ENCODE data around the gene GALNTL6. TPM values are rescaled to one million over a fixed set of nuclear protein-coding genes. Genes with fewer than 3 reads are reported as not detected.

GALNTL6 gene
- total and polyA plus RNA-seq, 2 donors (not counting 1 experiment from before 2014, with no cell fraction given), result 0.99 to 1.1 TPM

- CTCF ChIA-PET, result no interaction called here
- no peaks in the 10 kb centered on the region for H4K20me1 ChIP-seq (ENCODE audit: control insufficient read depth, insufficient read depth, low read length, poor library complexity, severe bottlenecking)
Measured at GRCh38 chr4:173051232-173051631, 1238.0 kb downstream of the GALNTL6 start.

GRCh38 chr4:173051716-173052115 lies 1238.5 kb downstream of the GALNTL6 start:
- Mint-ChIP-seq H3K27ac (no peak overlapping the region), H3K4me3 (no peak overlapping the region), H3K4me1 (no peaks in the 10 kb centered on the region), H3K27me3 (peaks cover 15% of the 10 kb centered on the region), H3K9me3 (ENCODE audit: insufficient read depth) (no peaks in the 10 kb centered on the region)
- no peak for DNase-seq
- H3K27ac ChIP-seq (ENCODE audit: low read length in 2 of 2), result no peak overlapping the region
- no peak overlapping the region for H2AFZ ChIP-seq (ENCODE audit: insufficient read depth, low read depth, low read length, poor library complexity, severe bottlenecking)
- no CpG with 5 or more reads among the region's 9 CpGs for WGBS (ENCODE audit: insufficient coverage)
- no peak overlapping the region for H3K9ac ChIP-seq (ENCODE audit: low read length)
- CTCF ChIA-PET, result no interaction called here
- no peaks in the 10 kb centered on the region for H3K4me1 ChIP-seq (ENCODE audit: control insufficient read depth in 2 of 2, insufficient read depth in 2 of 2, low read length in 2 of 2)
- POLR2A ChIA-PET, result no interaction called here
- H3K79me2 ChIP-seq (ENCODE audit: control insufficient read depth, insufficient read depth, low read length), result no peaks in the 10 kb centered on the region
- no peaks in the 10 kb centered on the region for H3K9me3 ChIP-seq (ENCODE audit: control extremely low read depth in 1 of 3, control insufficient read depth in 2 of 3, insufficient read depth in 1 of 3, low read length in 2 of 3)
- no peaks in the 10 kb centered on the region for H4K20me1 ChIP-seq (ENCODE audit: control insufficient read depth, insufficient read depth, low read length, poor library complexity, severe bottlenecking)
- no peak overlapping the region for H3K4me2 ChIP-seq (replicated peaks; ENCODE audit: low read depth, low read length, poor library complexity, severe bottlenecking)
- no peaks in the 10 kb centered on the region for H3K27me3 ChIP-seq (replicated peaks in 1 of 4; ENCODE audit: control extremely low read depth in 1 of 4, control insufficient read depth in 3 of 4, insufficient read depth in 4 of 4, low read length in 3 of 4)
- no peak for ATAC-seq (ENCODE audit: low read depth)
- no peak overlapping the region for H3K4me3 ChIP-seq (ENCODE audit: control extremely low read depth in 1 of 5, extremely low read depth in 1 of 5, insufficient read depth in 1 of 5, low read depth in 2 of 5, low read length in 4 of 5)
- no peaks in the 10 kb centered on the region for H3K36me3 ChIP-seq (replicated peaks in 1 of 2; ENCODE audit: control extremely low read depth in 1 of 2, control insufficient read depth in 1 of 2, extremely low read depth in 1 of 2, insufficient read depth in 2 of 2, low read length in 1 of 2)
- no peak for TF ChIP-seq EZH2 (IDR thresholded peaks at IDR 0.05; ENCODE audit: borderline replicate concordance, insufficient read depth, low read depth, low read length, poor library complexity, severe bottlenecking)
- no peak for TF ChIP-seq CTCF (IDR thresholded peaks at IDR 0.05)
- intact Hi-C loops (cut with micrococcal nuclease), result no loop called here

More at GRCh38 chr4:173051232-173051631, 1238.0 kb downstream of the GALNTL6 start:
- no peak overlapping the region for H3K4me3 Mint-ChIP-seq
- H3K9ac ChIP-seq (ENCODE audit: low read length), result no peak overlapping the region
- H3K9me3 Mint-ChIP-seq (ENCODE audit: insufficient read depth), result no peaks in the 10 kb centered on the region
- H2AFZ ChIP-seq (ENCODE audit: insufficient read depth, low read depth, low read length, poor library complexity, severe bottlenecking), result no peak overlapping the region
- H3K79me2 ChIP-seq (ENCODE audit: control insufficient read depth, insufficient read depth, low read length), result no peaks in the 10 kb centered on the region
- WGBS (ENCODE audit: insufficient coverage), result no CpG with 5 or more reads among the region's 2 CpGs
- no peaks in the 10 kb centered on the region for H3K36me3 ChIP-seq (replicated peaks in 1 of 2; ENCODE audit: control extremely low read depth in 1 of 2, control insufficient read depth in 1 of 2, extremely low read depth in 1 of 2, insufficient read depth in 2 of 2, low read length in 1 of 2)
- ATAC-seq (ENCODE audit: low read depth), result no peak
- intact Hi-C loops (cut with micrococcal nuclease), result no loop called here
- no peak overlapping the region for H3K27ac ChIP-seq (ENCODE audit: low read length in 2 of 2)
- no peaks in the 10 kb centered on the region for H3K4me1 Mint-ChIP-seq
- no peak overlapping the region for H3K27ac Mint-ChIP-seq
- no peak overlapping the region for H3K4me2 ChIP-seq (replicated peaks; ENCODE audit: low read depth, low read length, poor library complexity, severe bottlenecking)
- no peak overlapping the region for H3K4me3 ChIP-seq (ENCODE audit: control extremely low read depth in 1 of 5, extremely low read depth in 1 of 5, insufficient read depth in 1 of 5, low read depth in 2 of 5, low read length in 4 of 5)
- peaks cover 12% of the 10 kb centered on the region for H3K27me3 Mint-ChIP-seq
- H3K4me1 ChIP-seq (ENCODE audit: control insufficient read depth in 2 of 2, insufficient read depth in 2 of 2, low read length in 2 of 2), result no peaks in the 10 kb centered on the region
- TF ChIP-seq CTCF (IDR thresholded peaks at IDR 0.05), result no peak
- no peak for TF ChIP-seq EZH2 (IDR thresholded peaks at IDR 0.05; ENCODE audit: borderline replicate concordance, insufficient read depth, low read depth, low read length, poor library complexity, severe bottlenecking)
- H3K27me3 ChIP-seq (replicated peaks in 1 of 4; ENCODE audit: control extremely low read depth in 1 of 4, control insufficient read depth in 3 of 4, insufficient read depth in 4 of 4, low read length in 3 of 4), result no peaks in the 10 kb centered on the region
- POLR2A ChIA-PET, result no interaction called here
- no peak for DNase-seq
- no peaks in the 10 kb centered on the region for H3K9me3 ChIP-seq (ENCODE audit: control extremely low read depth in 1 of 3, control insufficient read depth in 2 of 3, insufficient read depth in 1 of 3, low read length in 2 of 3)
